ENCODE results near the gene NAA35.

NAA35 gene

GRCh38 chr9:85942913-85943709, 2.2 kb downstream of the NAA35 start:
- TF ChIP-seq CTCF (IDR thresholded peaks at IDR 0.05; ENCODE audit: control extremely low read depth, extremely low read depth, low read depth, missing control alignments): no peak
- DNase-seq (ENCODE audit: extremely low spot score): no peak
- CTCF ChIA-PET: interaction anchor here (1.3 to 1.8 kb wide), 2 partner anchors 10 to 61 kb away, joined by 3 to 4 read pairs; no protein-coding TSS in a partner anchor
- POLR2A ChIA-PET: no interaction called here

GRCh38 chr9:85943757-85944430, 2.9 kb downstream of the NAA35 start:
- no peak for TF ChIP-seq CTCF (IDR thresholded peaks at IDR 0.05; ENCODE audit: control extremely low read depth, extremely low read depth, low read depth, missing control alignments)
- no peak for DNase-seq (ENCODE audit: extremely low spot score)
- CTCF ChIA-PET: interaction anchor here (1.3 to 1.8 kb wide), 2 partner anchors 10 to 60 kb away, joined by 3 to 4 read pairs; no protein-coding TSS in a partner anchor
- POLR2A ChIA-PET: no interaction called here

DNA sequence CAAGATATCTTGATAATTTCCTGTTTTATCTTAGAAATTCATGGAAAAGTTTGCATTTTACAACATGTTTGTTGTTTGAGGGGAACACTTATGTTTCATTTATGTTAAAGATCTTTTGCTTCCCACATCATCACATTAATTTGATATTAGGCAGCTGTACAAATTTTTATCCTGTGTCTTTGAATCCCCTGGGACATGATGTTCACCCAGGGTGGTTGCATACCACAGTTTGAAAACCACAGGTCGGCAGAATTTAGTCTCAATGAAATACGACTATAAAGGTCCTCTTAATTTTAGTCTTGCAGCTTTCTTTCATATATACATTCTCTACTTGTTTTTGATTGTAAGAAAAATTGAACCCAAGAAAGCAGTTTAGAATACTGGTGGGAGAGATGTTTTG, 3.7 kb downstream of the NAA35 start:
- no peak for DNase-seq (ENCODE audit: extremely low spot score)
- TF ChIP-seq CTCF (IDR thresholded peaks at IDR 0.05; ENCODE audit: control extremely low read depth, extremely low read depth, low read depth, missing control alignments): no peak
- POLR2A ChIA-PET: no interaction called here
- CTCF ChIA-PET: no interaction called here

- TF ChIP-seq CTCF (IDR thresholded peaks at IDR 0.05; ENCODE audit: control extremely low read depth, extremely low read depth, low read depth, missing control alignments): no peak
- POLR2A ChIA-PET: no interaction called here
- DNase-seq (ENCODE audit: extremely low spot score): no peak
- CTCF ChIA-PET: no interaction called here
Observed at GRCh38 chr9:85949586-85950335, 8.8 kb downstream of the NAA35 start.

GRCh38 chr9:85959955-85960354, 19.0 kb downstream of the NAA35 start:
- no peak for DNase-seq (ENCODE audit: extremely low spot score)
- no peak for TF ChIP-seq CTCF (IDR thresholded peaks at IDR 0.05; ENCODE audit: control extremely low read depth, extremely low read depth, low read depth, missing control alignments)
- ChIA-PET POLR2A (no interaction called here), CTCF (no interaction called here)

DNA sequence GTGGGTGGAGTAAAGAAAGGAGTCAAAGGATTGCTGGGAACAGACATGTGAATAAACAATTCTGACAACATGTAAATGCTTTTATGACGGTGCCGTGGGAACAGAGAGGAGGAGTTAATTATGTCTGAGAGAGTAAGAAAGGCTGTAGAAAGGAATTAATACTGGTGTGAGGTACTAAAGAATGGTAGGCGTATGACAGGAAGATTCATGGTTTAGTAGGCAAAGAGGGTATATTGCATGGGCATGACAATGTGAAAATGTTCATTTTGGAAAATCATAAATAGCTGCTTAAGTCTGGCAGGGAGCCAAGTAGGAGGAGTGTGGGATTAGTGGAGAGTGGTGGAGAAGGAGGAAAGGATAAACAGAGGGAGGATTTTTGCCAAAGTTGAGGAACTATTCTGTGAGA, 19.7 kb downstream of the NAA35 start:
- TF ChIP-seq CTCF (IDR thresholded peaks at IDR 0.05; ENCODE audit: control extremely low read depth, extremely low read depth, low read depth, missing control alignments): no peak
- no peak for DNase-seq (ENCODE audit: extremely low spot score)
- ChIA-PET POLR2A (no interaction called here), CTCF (no interaction called here)
